Choroid plexus epithelial cell (primary cell): Measurements from ENCODE around the gene PLA2G6.

Experiments used
- DNase-seq: peaks from one replicate; pipeline ENCODE4 v3.0.0-alpha.2; 2010; ENCODE audit warnings: low read depth
- H3K4me3 ChIP-seq: 2 replicates; pipeline ENCODE4 v1.5.1; 2011; ENCODE audit warnings: low read depth, mild to moderate bottlenecking, control low read depth, low read length, moderate library complexity
- CTCF ChIP-seq: conservative IDR thresholded peaks from 2 replicates; pipeline ENCODE4 v1.5.1; 2011; ENCODE audit warnings: low read depth, mild to moderate bottlenecking, control low read depth, inconsistent platforms, low read length, moderate library complexity

The PLA2G6 gene

GRCh38 chr22:38199826-38200559 is 18.4 kb upstream of the PLA2G6 start:
- no peak for TF ChIP-seq CTCF
- DNase-seq, result no peak
- no peak overlapping the region for H3K4me3 ChIP-seq

GRCh38 chr22:38196791-38197419 is 15.3 kb upstream of the PLA2G6 start:
- H3K4me3 ChIP-seq, result no peak overlapping the region
- no peak for TF ChIP-seq CTCF
- DNase-seq, result no peak

DNA sequence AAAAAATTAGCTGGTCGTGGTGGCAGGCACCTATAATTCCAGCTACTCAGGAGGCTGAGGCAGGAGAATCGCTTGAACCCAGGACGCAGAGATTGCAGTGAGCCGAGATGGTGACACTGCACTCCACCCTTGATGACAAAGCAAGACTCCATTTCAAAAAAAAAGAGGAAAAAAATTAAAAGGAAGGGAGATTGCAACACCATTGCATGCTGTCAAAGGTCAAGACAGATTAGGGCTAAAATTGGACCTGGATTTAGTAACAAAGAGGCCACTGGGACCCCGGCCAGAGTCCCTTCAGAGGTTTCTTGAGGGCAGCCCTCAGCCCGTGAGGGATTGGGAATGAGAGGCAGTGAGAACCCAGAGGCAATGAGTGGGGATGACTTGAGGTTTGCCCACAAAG is 11.9 kb upstream of the PLA2G6 start:
- DNase-seq, result no peak
- no peak overlapping the region for H3K4me3 ChIP-seq
- no peak for TF ChIP-seq CTCF

DNA sequence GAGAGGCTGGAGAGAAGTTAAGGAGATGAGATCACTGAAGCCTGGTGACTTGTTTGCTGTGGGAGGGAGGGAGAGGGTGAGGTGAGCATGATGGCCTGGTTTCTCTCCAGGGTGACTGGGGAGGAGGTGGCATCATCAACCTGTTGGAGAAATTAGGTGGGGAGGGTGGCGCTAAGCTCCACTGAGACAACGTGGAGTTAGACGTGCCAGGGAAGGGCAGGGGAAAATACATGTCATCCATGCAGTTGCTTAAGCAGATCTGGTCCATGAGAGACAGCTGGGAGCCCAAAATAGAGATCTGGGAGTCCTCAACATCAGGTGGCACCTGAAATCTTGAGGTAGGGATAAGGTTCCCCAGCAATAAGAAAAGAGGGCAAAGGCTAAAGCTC is 10.8 kb upstream of the PLA2G6 start:
- no peak for DNase-seq
- no peak for TF ChIP-seq CTCF
- no peak overlapping the region for H3K4me3 ChIP-seq

- no peak overlapping the region for H3K4me3 ChIP-seq
- no peak for TF ChIP-seq CTCF
- no peak for DNase-seq
These were observed 10.3 kb upstream of the PLA2G6 start for GRCh38 chr22:38191731-38192474.

GRCh38 chr22:38191055-38191454 is 9.4 kb upstream of the PLA2G6 start:
- no peak for DNase-seq
- no peak overlapping the region for H3K4me3 ChIP-seq
- TF ChIP-seq CTCF, result no peak
